Measurements from ENCODE around the gene FAAP24. TPM values are rescaled to one million over a fixed set of nuclear protein-coding genes. Genes with fewer than 3 reads are reported as not detected.
"Not testable (repeated sequence)": the region's sequence is repeated elsewhere in the genome, so short reads cannot be mapped to it uniquely, and the experiment has no call there.

FAAP24 gene
- polyA plus RNA-seq, 1 donor (not counting 4 experiments of a cell fraction or from before 2014, with no cell fraction given) = 3.3 TPM

DNA sequence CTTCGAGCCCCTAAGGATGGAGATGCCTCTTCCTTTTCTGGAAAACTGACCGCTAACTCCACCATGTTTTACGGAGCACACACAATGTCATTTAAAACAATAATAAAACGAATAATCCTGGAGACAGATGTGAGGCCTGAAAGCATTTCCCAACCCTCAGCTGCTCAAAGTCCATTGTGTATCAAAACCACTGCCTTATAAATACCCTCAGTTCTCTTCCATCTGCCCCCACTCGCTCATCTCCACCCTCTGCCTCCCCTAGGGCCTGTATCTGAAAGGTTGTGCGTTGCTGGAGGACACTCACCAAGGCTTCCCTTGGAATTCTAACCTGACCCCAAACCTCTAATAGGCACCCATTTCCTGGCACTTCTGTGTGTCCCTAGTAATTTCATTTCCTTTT is 10.4 kb downstream of the FAAP24 start:
- not testable (repeated sequence) for H3K79me2 ChIP-seq (ENCODE audit: control insufficient read depth, insufficient read depth, low read length); FAIRE-seq; H3K9me1 ChIP-seq (ENCODE audit: control insufficient read depth, extremely low read depth, insufficient read depth, low read length); H3K27ac ChIP-seq (ENCODE audit: control insufficient read depth, insufficient read depth, low read length); DNase-seq (ENCODE audit: low read depth, low spot score); H3K4me3 ChIP-seq (ENCODE audit: control insufficient read depth in 2 of 3, extremely low read depth in 1 of 3, insufficient read depth in 2 of 3, low read depth in 1 of 3, low read length in 3 of 3); H4K20me1 ChIP-seq (ENCODE audit: control insufficient read depth, extremely low read depth, insufficient read depth, low read length); H3K9ac ChIP-seq (ENCODE audit: control insufficient read depth, extremely low read depth, insufficient read depth, low read length); H3K36me3 ChIP-seq (ENCODE audit: control insufficient read depth in 2 of 2, extremely low read depth in 1 of 2, insufficient read depth in 2 of 2, low read length in 2 of 2); H2AFZ ChIP-seq (ENCODE audit: control insufficient read depth, low read length); H3K4me2 ChIP-seq (ENCODE audit: control insufficient read depth, extremely low read depth, insufficient read depth, low read depth, low read length); H3K27me3 ChIP-seq (ENCODE audit: control insufficient read depth, extremely low read depth, insufficient read depth, low read length); H3K4me1 ChIP-seq (ENCODE audit: control insufficient read depth, extremely low read depth, insufficient read depth, low read length); H3K9me3 ChIP-seq (ENCODE audit: control insufficient read depth, low read depth, low read length)
- dilution Hi-C loops (cut with MboI; ENCODE audit: extremely low pct_ligation_motif_present, low sequenced_read_pairs) = loop anchor here (10.0 kb wide), 1 partner anchor 132 kb away; no protein-coding TSS in a partner anchor

DNA sequence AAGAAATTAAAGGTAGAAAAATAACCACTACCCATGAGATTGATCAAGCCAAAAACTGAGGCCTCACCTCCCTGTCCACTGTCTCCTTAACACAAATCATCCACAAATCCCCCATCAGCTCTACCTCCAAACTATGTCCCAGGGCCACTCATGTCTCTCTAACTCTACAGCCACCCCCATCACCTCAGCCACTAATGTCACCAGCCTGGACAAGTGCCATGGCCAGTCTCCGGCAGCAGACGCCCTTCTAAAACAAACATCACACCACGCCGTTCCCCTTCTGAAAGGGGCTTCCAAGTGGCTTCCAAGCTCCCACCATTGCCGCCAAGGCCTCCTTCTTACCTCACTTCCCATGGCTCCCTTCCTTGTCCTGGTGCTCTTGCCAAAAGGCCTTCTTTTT is 16.2 kb downstream of the FAAP24 start:
- H3K27ac ChIP-seq (ENCODE audit: control insufficient read depth, insufficient read depth, low read length); H3K9ac ChIP-seq (ENCODE audit: control insufficient read depth, extremely low read depth, insufficient read depth, low read length); H3K4me3 ChIP-seq (ENCODE audit: control insufficient read depth in 2 of 3, extremely low read depth in 1 of 3, insufficient read depth in 2 of 3, low read depth in 1 of 3, low read length in 3 of 3); H3K9me3 ChIP-seq (ENCODE audit: control insufficient read depth, low read depth, low read length); DNase-seq (ENCODE audit: low read depth, low spot score); H3K4me1 ChIP-seq (ENCODE audit: control insufficient read depth, extremely low read depth, insufficient read depth, low read length); H2AFZ ChIP-seq (ENCODE audit: control insufficient read depth, low read length); H4K20me1 ChIP-seq (ENCODE audit: control insufficient read depth, extremely low read depth, insufficient read depth, low read length); H3K36me3 ChIP-seq (ENCODE audit: control insufficient read depth in 2 of 2, extremely low read depth in 1 of 2, insufficient read depth in 2 of 2, low read length in 2 of 2); H3K27me3 ChIP-seq (ENCODE audit: control insufficient read depth, extremely low read depth, insufficient read depth, low read length); H3K9me1 ChIP-seq (ENCODE audit: control insufficient read depth, extremely low read depth, insufficient read depth, low read length); H3K4me2 ChIP-seq (ENCODE audit: control insufficient read depth, extremely low read depth, insufficient read depth, low read depth, low read length); FAIRE-seq; H3K79me2 ChIP-seq (ENCODE audit: control insufficient read depth, insufficient read depth, low read length): not testable (repeated sequence)
- dilution Hi-C loops (cut with MboI; ENCODE audit: extremely low pct_ligation_motif_present, low sequenced_read_pairs) = loop anchor here (10.0 kb wide), 1 partner anchor 127 kb away; no protein-coding TSS in a partner anchor

- H3K9me1 ChIP-seq (ENCODE audit: control insufficient read depth, extremely low read depth, insufficient read depth, low read length) = no peaks in the 10 kb centered on the region
- no peaks in the 10 kb centered on the region for H3K27me3 ChIP-seq (ENCODE audit: control insufficient read depth, extremely low read depth, insufficient read depth, low read length)
- no peak overlapping the region for H3K27ac ChIP-seq (ENCODE audit: control insufficient read depth, insufficient read depth, low read length)
- FAIRE-seq (no peak), DNase-seq (ENCODE audit: low read depth, low spot score) (no peak)
- peaks cover 0 to 8% of the 10 kb centered on the region in 2 experiments for H3K36me3 ChIP-seq (ENCODE audit: control insufficient read depth in 2 of 2, extremely low read depth in 1 of 2, insufficient read depth in 2 of 2, low read length in 2 of 2)
- H3K4me1 ChIP-seq (ENCODE audit: control insufficient read depth, extremely low read depth, insufficient read depth, low read length) = no peaks in the 10 kb centered on the region
- TF ChIP-seq CTCF (optimal IDR thresholded peaks at IDR 0.05 in 1 of 3, IDR thresholded peaks at IDR 0.05 in 1 of 3, conservative IDR thresholded peaks at IDR 0.05 in 1 of 3; ENCODE audit: extremely low read depth in 1 of 3, insufficient read depth in 2 of 3, low read length in 3 of 3) (no peak), EZH2 (IDR thresholded peaks at IDR 0.05; ENCODE audit: low read length) (no peak)
- no peak overlapping the region for H2AFZ ChIP-seq (ENCODE audit: control insufficient read depth, low read length)
- H4K20me1 ChIP-seq (ENCODE audit: control insufficient read depth, extremely low read depth, insufficient read depth, low read length) = no peaks in the 10 kb centered on the region
- no peaks in the 10 kb centered on the region for H3K79me2 ChIP-seq (ENCODE audit: control insufficient read depth, insufficient read depth, low read length)
- dilution Hi-C loops (cut with MboI; ENCODE audit: extremely low pct_ligation_motif_present, low sequenced_read_pairs) = loop anchor here (10.0 kb wide), 1 partner anchor 126 kb away; no protein-coding TSS in a partner anchor
- H3K4me3 ChIP-seq (ENCODE audit: control insufficient read depth in 2 of 3, extremely low read depth in 1 of 3, insufficient read depth in 2 of 3, low read depth in 1 of 3, low read length in 3 of 3) = no peak overlapping the region
- no peak overlapping the region for H3K4me2 ChIP-seq (ENCODE audit: control insufficient read depth, extremely low read depth, insufficient read depth, low read depth, low read length)
- no peaks in the 10 kb centered on the region for H3K9me3 ChIP-seq (ENCODE audit: control insufficient read depth, low read depth, low read length)
- H3K9ac ChIP-seq (ENCODE audit: control insufficient read depth, extremely low read depth, insufficient read depth, low read length) = no peak overlapping the region
Measured at GRCh38 chr19:32988724-32989123, 16.7 kb downstream of the FAAP24 start.

DNA sequence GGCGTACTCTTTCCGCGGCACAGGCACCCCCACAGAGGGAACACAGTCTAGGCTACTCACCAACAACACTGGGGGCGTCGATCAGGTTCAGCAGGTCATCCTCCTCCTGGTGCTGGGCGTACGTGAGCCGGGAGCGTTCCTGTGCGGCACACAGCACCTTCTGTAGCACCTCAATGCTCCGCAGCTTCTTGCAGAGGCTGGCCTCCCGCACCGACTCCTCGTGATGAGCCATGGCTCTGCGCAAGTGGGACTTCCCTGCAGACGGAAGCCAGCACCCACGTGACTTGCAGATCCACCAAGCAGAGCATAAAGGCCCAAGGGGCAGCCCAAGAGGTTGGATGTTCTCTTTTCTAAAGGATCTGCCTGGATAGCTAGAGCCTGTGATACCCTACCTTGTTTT is 23.9 kb downstream of the FAAP24 start:
- H3K4me2 ChIP-seq (ENCODE audit: control insufficient read depth, extremely low read depth, insufficient read depth, low read depth, low read length); H3K27me3 ChIP-seq (ENCODE audit: control insufficient read depth, extremely low read depth, insufficient read depth, low read length); H3K9ac ChIP-seq (ENCODE audit: control insufficient read depth, extremely low read depth, insufficient read depth, low read length); H2AFZ ChIP-seq (ENCODE audit: control insufficient read depth, low read length); H3K4me1 ChIP-seq (ENCODE audit: control insufficient read depth, extremely low read depth, insufficient read depth, low read length); H3K9me3 ChIP-seq (ENCODE audit: control insufficient read depth, low read depth, low read length); H3K36me3 ChIP-seq (ENCODE audit: control insufficient read depth in 2 of 2, extremely low read depth in 1 of 2, insufficient read depth in 2 of 2, low read length in 2 of 2); H3K79me2 ChIP-seq (ENCODE audit: control insufficient read depth, insufficient read depth, low read length); FAIRE-seq; H4K20me1 ChIP-seq (ENCODE audit: control insufficient read depth, extremely low read depth, insufficient read depth, low read length); H3K9me1 ChIP-seq (ENCODE audit: control insufficient read depth, extremely low read depth, insufficient read depth, low read length); DNase-seq (ENCODE audit: low read depth, low spot score); H3K27ac ChIP-seq (ENCODE audit: control insufficient read depth, insufficient read depth, low read length); H3K4me3 ChIP-seq (ENCODE audit: control insufficient read depth in 2 of 3, extremely low read depth in 1 of 3, insufficient read depth in 2 of 3, low read depth in 1 of 3, low read length in 3 of 3); dilution Hi-C loops (cut with MboI; ENCODE audit: extremely low pct_ligation_motif_present, low sequenced_read_pairs): not testable (repeated sequence)
